ENCODE data around the gene SORCS3. TPM values are rescaled to one million over a fixed set of nuclear protein-coding genes. Genes with fewer than 3 reads are reported as not detected.

Gene SORCS3
- total and polyA plus RNA-seq, 7 experiments from 2014 or later: 0.41 to 4.6 (median 0.61) TPM; not detected in 1

GRCh38 chr10:104804880-104805279 lies 163.8 kb downstream of the SORCS3 start:
- POLR2A ChIA-PET: no interaction called here
- H3K27me3 Mint-ChIP-seq: peaks cover 0 to 19% (median 9%) of the 10 kb centered on the region in 5 donors
- Histone ChIP-seq H3K9me3 (ENCODE audit: control insufficient read depth in 2 of 3, low read length in 3 of 3) (no peaks in the 10 kb centered on the region), H3K27ac (ENCODE audit: low read depth, low read length) (no peak overlapping the region), H3K27me3 (ENCODE audit: control insufficient read depth in 2 of 2, insufficient read depth in 2 of 2, low read length in 2 of 2) (no peaks in the 10 kb centered on the region), H3K36me3 (ENCODE audit: control insufficient read depth in 2 of 3, insufficient read depth in 3 of 3, low read length in 3 of 3) (no peaks in the 10 kb centered on the region), H3K4me1 (ENCODE audit: control insufficient read depth in 2 of 2, insufficient read depth in 2 of 2, low read length in 2 of 2) (no peaks in the 10 kb centered on the region), H3K4me3 (ENCODE audit: low read length) (no peak overlapping the region)
- no peak for ATAC-seq
- intact Hi-C loops (cut with micrococcal nuclease): no loop called here
- DNase-seq: no peak
- H3K27ac Mint-ChIP-seq: no peak overlapping the region
- peaks cover 0 to 7% (median 0%) of the 10 kb centered on the region in 11 donors for H3K9me3 Mint-ChIP-seq
- H3K4me3 Mint-ChIP-seq: no peak overlapping the region
- CTCF ChIA-PET: no interaction called here
- no peaks in the 10 kb centered on the region for H3K4me1 Mint-ChIP-seq
- H3K36me3 Mint-ChIP-seq: peaks cover 0 to 3% (median 0%) of the 10 kb centered on the region in 5 donors

GRCh38 chr10:104806801-104807200 lies 165.7 kb downstream of the SORCS3 start:
- Histone ChIP-seq H3K4me3 (ENCODE audit: low read length) (no peak overlapping the region), H3K36me3 (ENCODE audit: control insufficient read depth in 2 of 3, insufficient read depth in 3 of 3, low read length in 3 of 3) (no peaks in the 10 kb centered on the region), H3K27ac (ENCODE audit: low read depth, low read length) (no peak overlapping the region), H3K9me3 (ENCODE audit: control insufficient read depth in 2 of 3, low read length in 3 of 3) (no peaks in the 10 kb centered on the region), H3K4me1 (ENCODE audit: control insufficient read depth in 2 of 2, insufficient read depth in 2 of 2, low read length in 2 of 2) (no peaks in the 10 kb centered on the region), H3K27me3 (ENCODE audit: control insufficient read depth in 2 of 2, insufficient read depth in 2 of 2, low read length in 2 of 2) (no peaks in the 10 kb centered on the region)
- Mint-ChIP-seq H3K4me3 (no peak overlapping the region), H3K4me1 (no peaks in the 10 kb centered on the region), H3K9me3 (peaks cover 0 to 7% (median 0%) of the 10 kb centered on the region in 11 donors), H3K27ac (no peak overlapping the region), H3K36me3 (peaks cover 0 to 3% (median 0%) of the 10 kb centered on the region in 5 donors), H3K27me3 (peaks cover 0 to 19% (median 9%) of the 10 kb centered on the region in 5 donors)
- no peak for ATAC-seq
- POLR2A ChIA-PET: no interaction called here
- CTCF ChIA-PET: no interaction called here
- DNase-seq: no peak
- intact Hi-C loops (cut with micrococcal nuclease): no loop called here

GRCh38 chr10:104807581-104808310 lies 166.7 kb downstream of the SORCS3 start:
- DNase-seq: no peak
- peaks cover 0 to 19% (median 6%) of the 10 kb centered on the region in 5 donors for H3K27me3 Mint-ChIP-seq
- intact Hi-C loops (cut with micrococcal nuclease): no loop called here
- no peaks in the 10 kb centered on the region for H3K4me1 Mint-ChIP-seq
- H3K27ac Mint-ChIP-seq: no peak overlapping the region
- Histone ChIP-seq H3K36me3 (ENCODE audit: control insufficient read depth in 2 of 3, insufficient read depth in 3 of 3, low read length in 3 of 3) (no peaks in the 10 kb centered on the region), H3K4me3 (ENCODE audit: low read length) (no peak overlapping the region), H3K27ac (ENCODE audit: low read depth, low read length) (no peak overlapping the region), H3K27me3 (ENCODE audit: control insufficient read depth in 2 of 2, insufficient read depth in 2 of 2, low read length in 2 of 2) (no peaks in the 10 kb centered on the region), H3K4me1 (ENCODE audit: control insufficient read depth in 2 of 2, insufficient read depth in 2 of 2, low read length in 2 of 2) (no peaks in the 10 kb centered on the region), H3K9me3 (ENCODE audit: control insufficient read depth in 2 of 3, low read length in 3 of 3) (no peaks in the 10 kb centered on the region)
- ChIA-PET CTCF (no interaction called here), POLR2A (no interaction called here)
- H3K9me3 Mint-ChIP-seq: peaks cover 0 to 7% (median 1%) of the 10 kb centered on the region in 11 donors
- ATAC-seq: no peak
- H3K4me3 Mint-ChIP-seq: no peak overlapping the region
- H3K36me3 Mint-ChIP-seq: peaks cover 0 to 3% (median 0%) of the 10 kb centered on the region in 5 donors

GRCh38 chr10:104809288-104810090 lies 168.4 kb downstream of the SORCS3 start:
- CTCF ChIA-PET: no interaction called here
- intact Hi-C loops (cut with micrococcal nuclease): no loop called here
- DNase-seq (no peak), ATAC-seq (no peak)
- no peak overlapping the region for H3K4me3 ChIP-seq (ENCODE audit: low read length)
- Mint-ChIP-seq H3K36me3 (peaks cover 0 to 3% (median 0%) of the 10 kb centered on the region in 5 donors), H3K4me1 (no peaks in the 10 kb centered on the region), H3K9me3 (peaks cover 0 to 7% (median 1%) of the 10 kb centered on the region in 11 donors), H3K4me3 (no peak overlapping the region), H3K27me3 (peaks cover 0 to 23% (median 6%) of the 10 kb centered on the region in 5 donors), H3K27ac (no peak overlapping the region)
- H3K27me3 ChIP-seq (ENCODE audit: control insufficient read depth in 2 of 2, insufficient read depth in 2 of 2, low read length in 2 of 2): no peaks in the 10 kb centered on the region
- no peaks in the 10 kb centered on the region for H3K4me1 ChIP-seq (ENCODE audit: control insufficient read depth in 2 of 2, insufficient read depth in 2 of 2, low read length in 2 of 2)
- no peaks in the 10 kb centered on the region for H3K36me3 ChIP-seq (ENCODE audit: control insufficient read depth in 2 of 3, insufficient read depth in 3 of 3, low read length in 3 of 3)
- H3K27ac ChIP-seq (ENCODE audit: low read depth, low read length): no peak overlapping the region
- H3K9me3 ChIP-seq (ENCODE audit: control insufficient read depth in 2 of 3, low read length in 3 of 3): no peaks in the 10 kb centered on the region
- POLR2A ChIA-PET: no interaction called here

- Histone ChIP-seq H3K27me3 (ENCODE audit: control insufficient read depth in 2 of 2, insufficient read depth in 2 of 2, low read length in 2 of 2) (no peaks in the 10 kb centered on the region), H3K9me3 (ENCODE audit: control insufficient read depth in 2 of 3, low read length in 3 of 3) (no peaks in the 10 kb centered on the region), H3K36me3 (ENCODE audit: control insufficient read depth in 2 of 3, insufficient read depth in 3 of 3, low read length in 3 of 3) (no peaks in the 10 kb centered on the region), H3K4me3 (ENCODE audit: low read length) (no peak overlapping the region), H3K4me1 (ENCODE audit: control insufficient read depth in 2 of 2, insufficient read depth in 2 of 2, low read length in 2 of 2) (no peaks in the 10 kb centered on the region), H3K27ac (ENCODE audit: low read depth, low read length) (no peak overlapping the region)
- no peak for DNase-seq
- peaks cover 0 to 7% (median 0%) of the 10 kb centered on the region in 11 donors for H3K9me3 Mint-ChIP-seq
- no peak overlapping the region for H3K4me3 Mint-ChIP-seq
- H3K27ac Mint-ChIP-seq: no peak overlapping the region
- ATAC-seq: no peak
- H3K36me3 Mint-ChIP-seq: peaks cover 0 to 3% (median 0%) of the 10 kb centered on the region in 5 donors
- intact Hi-C loops (cut with micrococcal nuclease): no loop called here
- ChIA-PET POLR2A (no interaction called here), CTCF (no interaction called here)
- H3K27me3 Mint-ChIP-seq: peaks cover 0 to 18% (median 6%) of the 10 kb centered on the region in 5 donors
- no peaks in the 10 kb centered on the region for H3K4me1 Mint-ChIP-seq
Observed at GRCh38 chr10:104811166-104811565, 170.1 kb downstream of the SORCS3 start.

- Histone ChIP-seq H3K27ac (ENCODE audit: low read depth, low read length) (no peak overlapping the region), H3K4me1 (ENCODE audit: control insufficient read depth in 2 of 2, insufficient read depth in 2 of 2, low read length in 2 of 2) (no peaks in the 10 kb centered on the region), H3K4me3 (ENCODE audit: low read length) (no peak overlapping the region), H3K27me3 (ENCODE audit: control insufficient read depth in 2 of 2, insufficient read depth in 2 of 2, low read length in 2 of 2) (no peaks in the 10 kb centered on the region), H3K9me3 (ENCODE audit: control insufficient read depth in 2 of 3, low read length in 3 of 3) (no peaks in the 10 kb centered on the region), H3K36me3 (ENCODE audit: control insufficient read depth in 2 of 3, insufficient read depth in 3 of 3, low read length in 3 of 3) (no peaks in the 10 kb centered on the region)
- CTCF ChIA-PET: no interaction called here
- Mint-ChIP-seq H3K36me3 (no peaks in the 10 kb centered on the region), H3K4me1 (peaks cover 0 to 12% (median 5%) of the 10 kb centered on the region in 7 donors), H3K4me3 (no peak overlapping the region), H3K9me3 (peaks cover 0 to 5% (median 0%) of the 10 kb centered on the region in 11 donors), H3K27ac (no peak overlapping the region), H3K27me3 (peaks cover 0 to 18% (median 0%) of the 10 kb centered on the region in 5 donors)
- intact Hi-C loops (cut with micrococcal nuclease): no loop called here
- POLR2A ChIA-PET: no interaction called here
- ATAC-seq (no peak), DNase-seq (no peak)
Observed at GRCh38 chr10:104816501-104816900, 175.4 kb downstream of the SORCS3 start.
